GM12873 (cell line): ENCODE measurements around the gene ADRM1.

Source experiments
- CTCF ChIP-seq: IDR thresholded peaks from 2 replicates; pipeline ENCODE4 v1.5.1; 2012; ENCODE audit warnings: low read depth, mild to moderate bottlenecking, moderate library complexity, low read length, control low read depth; ENCODE audit not compliant: insufficient read depth; ENCODE audit errors: missing control alignments

ADRM1 gene

GRCh38 chr20:62286493-62287064 is 16.2 kb upstream of the ADRM1 start:
- no peak for TF ChIP-seq CTCF

- no peak for TF ChIP-seq CTCF
Measured at GRCh38 chr20:62287129-62287528, 15.7 kb upstream of the ADRM1 start.

- TF ChIP-seq CTCF, result no peak
Measured at GRCh38 chr20:62287759-62288534, 14.8 kb upstream of the ADRM1 start.

- TF ChIP-seq CTCF, result no peak
Measured at GRCh38 chr20:62288535-62289105, 14.2 kb upstream of the ADRM1 start.

- TF ChIP-seq CTCF, result no peak
Measured at GRCh38 chr20:62289131-62289530, 13.7 kb upstream of the ADRM1 start.

GRCh38 chr20:62289898-62290297 is 12.9 kb upstream of the ADRM1 start:
- no peak for TF ChIP-seq CTCF

GRCh38 chr20:62291251-62292066 is 11.3 kb upstream of the ADRM1 start:
- no peak for TF ChIP-seq CTCF
